UCSD-AML1 (cell line): Measurements from ENCODE around the gene KRTAP5-4.
"Not testable (repeated sequence)": the region's sequence is repeated elsewhere in the genome, so short reads cannot be mapped to it uniquely, and the experiment has no call there.

ENCODE experiments used
- DNase-seq: peaks from one replicate; lab custom pipeline; 2025; ENCODE audit not compliant: unreplicated experiment; lab: John Stamatoyannopoulos, UW

Gene KRTAP5-4

DNA sequence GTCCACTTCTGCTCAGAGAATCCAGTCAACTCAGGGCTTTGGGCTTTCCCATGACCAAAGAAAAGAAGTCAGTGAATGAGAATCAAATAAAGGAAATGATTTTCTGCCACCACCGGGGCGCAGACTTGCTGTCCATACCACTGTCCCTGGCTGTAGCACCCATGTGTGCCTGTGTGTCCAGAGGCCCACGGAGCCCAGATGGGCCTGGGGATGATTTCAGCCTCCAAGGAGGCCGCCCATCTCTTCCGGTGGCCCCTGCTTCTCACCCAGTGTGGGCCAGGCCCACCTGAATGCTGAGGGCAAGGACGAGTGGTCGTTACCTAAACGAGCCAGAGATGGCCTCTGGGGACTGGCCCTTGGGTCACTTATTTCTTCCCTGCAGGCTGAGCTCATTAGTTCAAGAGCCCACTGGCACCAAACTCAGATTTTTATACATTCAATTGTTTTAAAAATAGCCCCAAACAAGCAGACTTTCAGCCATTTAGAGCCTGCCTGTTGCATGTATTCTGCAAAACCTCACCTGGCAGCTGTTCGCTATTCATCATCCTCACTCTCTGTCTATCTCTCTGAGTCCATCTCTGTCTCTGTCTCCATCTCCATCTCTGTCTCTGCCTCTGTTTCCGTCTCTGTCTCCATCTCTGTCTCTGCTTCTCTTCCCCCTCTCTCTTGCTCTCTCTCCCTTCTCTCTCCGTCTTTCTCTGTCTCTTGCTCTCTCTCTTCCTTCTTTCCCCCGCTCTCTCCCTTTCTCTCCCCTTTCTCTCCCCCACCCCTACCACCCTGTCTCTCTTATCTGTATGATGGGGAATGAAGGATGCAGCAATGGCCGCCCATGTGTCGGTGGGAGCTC, 31.8 kb upstream of the KRTAP5-4 start:
- DNase-seq = no peak

DNA sequence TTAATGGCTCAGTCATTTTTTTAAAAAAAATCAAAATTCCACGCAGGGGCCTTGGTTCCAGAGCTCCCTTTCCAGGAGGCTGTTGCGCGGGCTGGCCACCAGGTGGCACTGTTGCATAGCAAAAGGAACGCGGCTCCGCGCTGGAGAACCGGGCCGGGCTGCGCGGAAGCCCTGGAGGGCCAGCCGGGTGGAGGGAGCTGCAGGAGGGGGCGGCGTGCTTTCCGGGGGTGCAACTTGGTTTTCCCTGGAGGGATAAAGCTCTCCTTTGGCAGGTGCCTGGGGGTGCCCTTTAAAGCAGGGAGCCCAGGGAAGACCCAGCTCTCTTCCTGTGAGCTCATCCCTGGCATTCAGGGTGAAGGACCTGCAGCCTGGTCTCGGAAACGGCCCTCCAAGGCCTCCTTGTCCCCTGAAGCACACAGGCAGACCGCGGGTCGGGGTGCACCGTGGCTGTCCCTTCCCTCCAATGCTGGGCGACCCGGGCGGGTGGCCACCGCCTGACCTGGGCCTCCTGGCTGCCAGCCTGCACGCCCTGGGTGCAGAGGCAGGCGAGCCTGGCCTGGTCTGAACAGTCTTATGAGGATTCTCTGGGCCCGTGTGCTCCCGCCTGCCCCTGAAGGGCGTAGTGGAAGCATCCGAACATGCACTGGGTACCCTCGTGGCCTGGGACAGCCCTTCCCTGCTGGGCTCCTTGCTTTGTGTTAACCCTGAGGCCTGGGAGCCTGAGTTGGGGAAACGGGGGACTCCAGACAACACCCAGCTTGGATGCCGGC, 31.0 kb upstream of the KRTAP5-4 start:
- peak; percentile 73 for DNase-seq

DNA sequence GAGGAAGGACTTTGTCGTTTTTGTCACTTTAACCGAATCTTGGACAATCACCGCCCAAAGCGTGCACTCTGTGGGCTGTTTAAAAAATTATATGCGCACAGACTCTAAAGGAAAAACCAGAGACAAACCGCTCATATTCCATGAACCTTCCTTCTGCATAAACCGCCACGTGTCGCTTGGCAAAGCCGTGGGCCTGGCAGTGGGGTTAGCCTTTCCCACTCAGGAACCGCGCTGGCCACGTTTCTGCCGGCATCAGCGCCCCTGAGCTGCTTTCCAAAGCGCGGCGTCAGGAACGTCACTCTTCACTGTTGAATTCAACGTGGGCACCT, 30.5 kb upstream of the KRTAP5-4 start:
- no peak for DNase-seq

DNA sequence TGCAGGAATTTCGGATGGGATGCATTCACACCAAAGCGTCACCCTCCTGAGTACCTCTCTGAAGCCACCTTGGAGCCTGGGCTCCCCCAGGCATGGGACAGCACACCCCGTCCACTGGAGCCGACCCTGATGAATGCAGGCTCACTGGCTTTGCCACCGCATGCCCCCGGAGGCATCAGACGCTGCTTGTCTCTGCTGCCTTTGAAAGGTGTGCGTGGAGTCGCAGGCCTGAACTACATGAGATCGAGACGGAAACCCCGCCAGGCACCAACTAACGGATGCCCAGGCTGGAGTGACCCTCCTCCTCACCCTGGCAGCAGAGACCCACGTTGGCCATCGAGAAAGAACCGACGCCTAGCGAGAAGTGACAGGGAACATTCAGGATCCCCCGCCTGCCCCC, 30.1 kb upstream of the KRTAP5-4 start:
- DNase-seq = no peak

DNA sequence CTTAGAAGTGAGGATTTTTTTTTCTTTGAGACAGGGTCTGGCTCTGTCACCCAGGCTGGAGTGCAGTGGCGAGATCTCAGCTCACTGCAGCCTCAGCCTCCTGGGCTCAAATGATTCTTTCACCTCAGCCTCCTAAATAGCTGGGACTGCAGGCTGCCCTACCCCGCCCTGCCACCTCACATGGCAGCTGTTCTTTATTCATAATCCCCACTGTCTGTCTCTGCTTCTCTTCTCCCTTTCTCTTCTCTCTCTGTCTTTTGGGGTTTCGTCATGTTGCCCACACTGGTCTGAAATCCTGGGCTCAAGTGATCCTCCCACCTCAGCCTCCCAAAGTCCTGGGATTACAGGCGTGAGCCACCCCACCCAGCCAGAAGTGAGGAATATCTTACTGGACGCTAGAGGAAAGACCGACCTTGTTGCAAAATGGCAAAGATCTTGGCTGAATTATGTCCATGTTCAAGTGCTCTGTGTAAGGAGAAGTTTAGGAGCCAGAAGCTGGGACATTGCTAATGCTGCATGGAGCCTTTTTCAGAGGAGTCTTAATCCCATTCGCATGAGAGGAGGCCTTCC, 29.6 kb upstream of the KRTAP5-4 start:
- DNase-seq = no peak

DNA sequence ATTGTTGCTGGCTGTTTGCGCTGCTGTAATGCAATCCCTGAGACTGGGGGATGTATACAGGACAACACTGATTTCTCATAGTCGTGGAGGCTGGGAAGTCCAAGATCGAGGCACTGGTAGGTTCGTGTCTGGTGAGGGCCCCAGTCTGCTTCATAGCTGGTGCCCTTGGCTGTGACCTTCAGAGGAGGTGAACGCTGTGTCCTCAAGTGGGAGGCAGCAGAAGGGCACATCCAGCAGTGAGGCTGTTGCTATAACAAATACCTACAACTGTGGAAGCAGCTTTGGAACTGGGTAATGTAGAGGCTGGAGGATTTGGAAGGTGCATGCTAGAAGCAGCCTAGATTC, 29.0 kb upstream of the KRTAP5-4 start:
- DNase-seq = no peak

DNA sequence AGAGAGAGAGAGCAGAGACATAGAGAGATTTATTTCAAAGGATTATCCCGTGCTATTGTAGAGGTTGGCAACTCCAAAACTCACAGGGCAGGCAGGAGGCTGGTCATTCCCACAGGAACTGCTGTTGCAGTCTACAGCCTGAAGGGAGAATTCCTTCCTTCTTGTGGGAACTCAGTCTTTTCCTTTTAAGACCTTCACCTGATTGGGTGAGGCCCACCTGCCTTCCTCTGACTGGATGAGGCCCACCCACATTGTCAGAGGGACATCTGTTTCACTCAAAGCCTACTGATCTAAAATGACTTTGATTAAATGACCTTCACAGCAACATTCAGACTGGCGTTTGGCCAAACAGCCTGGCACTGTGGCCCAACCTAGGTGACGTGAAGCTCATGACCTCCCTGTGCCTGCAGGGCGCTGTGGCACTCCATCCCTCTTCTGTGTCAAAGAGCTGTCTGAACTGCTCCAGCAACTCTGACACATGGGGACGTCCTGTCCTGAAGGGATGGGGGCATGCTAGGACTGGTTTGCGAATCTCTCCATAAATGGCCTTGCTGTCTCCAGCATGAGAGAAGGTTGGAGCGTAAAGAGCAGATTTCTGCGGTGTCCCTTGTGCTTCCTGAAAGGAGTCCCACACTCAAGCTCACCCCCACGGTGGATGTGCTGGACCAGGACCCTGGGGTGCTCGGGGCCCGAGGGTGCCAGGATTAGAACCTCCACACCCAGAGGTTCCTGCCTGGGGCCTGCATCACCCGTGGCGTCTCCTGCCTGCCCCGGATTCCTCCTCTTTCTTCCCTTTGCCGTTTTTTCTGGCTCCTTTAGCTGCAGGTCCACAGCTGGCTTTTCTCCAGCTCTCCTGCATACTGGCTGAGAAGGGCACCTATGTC, 28.3 kb upstream of the KRTAP5-4 start:
- no peak for DNase-seq

DNA sequence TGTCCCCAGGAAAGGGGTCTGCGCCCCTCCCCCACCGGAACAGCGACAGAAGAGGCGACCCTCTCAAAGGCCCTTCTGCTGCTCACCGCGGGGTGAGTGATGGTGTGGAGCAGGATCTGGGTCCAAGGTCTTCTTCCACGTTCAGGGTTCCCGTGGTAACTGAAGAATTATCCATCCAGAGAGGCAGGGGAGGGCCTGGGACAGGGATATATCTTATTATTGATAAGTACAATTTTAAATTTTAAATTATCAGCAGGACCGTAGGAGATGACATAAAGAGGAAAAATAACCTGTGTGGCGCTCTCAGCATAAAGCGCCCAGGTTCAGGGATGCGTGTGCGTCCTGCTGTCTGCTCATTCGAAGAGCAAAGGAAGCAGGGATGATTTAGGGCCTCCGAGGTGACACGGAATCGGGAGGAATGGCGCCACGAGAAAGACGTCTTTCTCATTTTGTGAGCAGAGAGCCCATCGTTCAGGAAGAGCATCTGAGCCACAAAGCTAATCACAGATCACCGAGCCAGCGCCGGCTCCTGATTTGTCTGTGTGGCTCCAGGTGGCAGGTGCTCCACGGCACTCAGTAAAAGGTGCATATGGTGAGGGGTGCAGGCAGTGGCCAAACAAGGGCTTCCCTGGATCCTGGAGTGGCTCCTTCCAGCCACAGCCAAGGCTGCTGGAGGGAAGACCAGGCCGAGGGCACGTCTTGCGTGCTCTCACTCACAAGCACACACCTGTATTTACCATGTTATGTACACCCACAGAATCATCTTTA, 26.9 kb upstream of the KRTAP5-4 start:
- no peak for DNase-seq

DNA sequence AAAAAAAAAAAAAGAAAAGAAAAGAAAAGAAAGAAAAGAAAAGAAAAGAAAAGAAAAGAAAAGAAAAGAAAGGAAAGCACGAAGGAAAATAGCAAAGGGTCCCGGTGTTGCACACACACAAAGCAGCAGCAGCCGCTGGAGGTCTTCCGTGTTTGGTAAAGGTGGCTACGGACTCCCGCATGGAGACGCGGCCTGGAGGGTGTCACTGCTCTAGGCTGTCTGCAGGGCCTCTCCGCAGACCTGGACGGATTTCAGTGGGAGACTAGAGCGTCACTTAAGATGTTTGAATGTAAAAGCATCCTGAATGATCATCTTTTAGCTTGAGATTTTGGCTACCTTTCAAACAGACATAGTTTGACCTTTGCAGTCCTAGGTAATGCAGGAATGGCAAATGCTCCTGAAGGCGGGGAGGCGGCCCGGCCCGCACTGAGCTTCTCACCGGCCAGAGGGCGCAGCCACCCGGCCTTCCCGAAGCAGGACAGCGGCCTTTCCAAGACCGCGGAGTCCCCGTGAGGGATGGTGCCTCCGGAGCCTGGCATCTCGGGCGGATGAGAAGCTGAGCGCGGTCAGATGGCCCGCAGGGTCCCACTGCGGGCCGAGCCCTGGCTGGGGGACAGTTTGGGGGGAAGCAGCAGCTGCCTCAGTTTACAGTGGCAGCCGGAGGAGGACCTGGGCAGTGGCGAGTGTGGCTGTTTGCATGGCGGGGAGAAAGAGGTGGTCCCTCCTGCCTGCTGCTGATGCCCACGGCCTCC, 26.1 kb upstream of the KRTAP5-4 start:
- DNase-seq = no peak

DNA sequence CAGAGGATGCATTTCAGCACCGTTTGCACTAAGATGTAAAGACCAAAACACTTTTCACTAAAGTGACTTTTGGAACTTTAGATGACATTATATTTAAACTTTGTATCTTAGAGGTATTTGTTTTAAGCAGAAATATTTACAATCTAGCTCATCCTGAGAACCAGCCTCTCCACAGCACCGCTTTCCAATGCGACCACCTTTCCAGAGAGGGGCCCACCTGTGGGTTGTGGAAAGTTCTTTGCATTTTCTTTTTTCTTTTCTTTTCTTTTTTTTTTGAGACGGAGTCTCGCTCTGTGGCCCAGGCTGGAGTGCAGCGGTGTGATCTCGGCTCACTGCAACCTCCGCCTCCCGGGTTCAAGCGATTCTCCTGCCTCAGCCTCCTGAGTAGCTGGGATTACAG, 24.6 kb upstream of the KRTAP5-4 start:
- not testable (repeated sequence) for DNase-seq

DNA sequence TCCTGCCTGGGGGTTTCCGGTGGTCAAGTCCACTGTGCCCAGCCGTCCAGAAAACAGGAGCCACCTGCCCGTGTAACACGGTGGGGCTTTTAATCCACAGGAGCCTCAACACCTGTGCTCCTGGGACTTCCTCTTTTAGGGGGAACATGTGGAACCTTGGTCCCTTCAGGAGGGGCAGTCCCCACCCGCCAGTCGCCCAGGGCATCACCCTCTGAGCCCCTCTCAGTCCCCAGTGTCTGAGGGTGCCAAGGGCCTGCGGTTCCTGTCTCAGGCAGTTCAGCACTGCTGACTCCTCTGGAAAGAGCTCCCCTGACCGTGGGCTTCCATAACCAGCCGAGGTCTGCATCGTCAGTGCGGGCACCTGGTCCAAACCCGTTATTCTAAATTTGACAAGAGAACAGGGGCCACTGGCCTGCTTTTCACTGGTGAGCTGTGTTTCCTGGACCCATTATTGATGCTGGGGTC, 23.5 kb upstream of the KRTAP5-4 start:
- DNase-seq = no peak

DNA sequence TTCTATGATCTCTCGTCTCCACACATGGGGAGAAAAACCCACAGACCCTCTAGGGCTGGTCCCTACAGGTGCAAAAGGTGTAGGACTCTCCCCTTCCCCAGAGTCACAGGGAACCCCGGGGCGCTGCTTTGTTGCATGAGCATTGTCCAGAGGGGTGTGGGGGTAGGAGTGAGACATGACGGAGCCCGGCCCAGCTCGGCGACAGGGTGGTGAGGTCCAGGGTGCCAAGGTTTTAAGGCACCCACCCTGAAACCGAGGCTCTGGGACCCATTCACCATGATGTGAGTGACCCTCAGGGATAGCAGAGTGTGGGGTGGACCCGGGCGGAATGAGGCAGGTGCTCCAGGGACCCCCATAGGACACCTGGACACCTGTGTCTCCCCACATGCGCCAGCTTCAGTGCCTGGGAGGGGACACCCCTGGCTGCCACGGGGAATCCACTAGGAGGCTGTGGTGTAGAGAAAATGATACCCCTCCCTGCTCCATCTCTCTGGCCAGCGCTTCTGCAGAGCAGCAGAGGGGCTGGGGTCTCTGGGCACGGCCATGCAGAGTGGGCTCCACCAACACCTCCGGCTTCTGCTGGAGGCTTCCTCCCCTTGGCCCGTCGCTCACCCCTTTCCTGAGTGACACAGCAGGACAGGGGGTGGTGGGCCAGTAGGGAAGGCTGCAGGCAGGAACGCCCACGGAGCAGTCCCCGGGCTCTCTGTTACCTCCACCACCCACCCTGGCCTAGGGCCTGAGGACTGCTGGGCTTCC, 22.8 kb upstream of the KRTAP5-4 start:
- no peak for DNase-seq

DNA sequence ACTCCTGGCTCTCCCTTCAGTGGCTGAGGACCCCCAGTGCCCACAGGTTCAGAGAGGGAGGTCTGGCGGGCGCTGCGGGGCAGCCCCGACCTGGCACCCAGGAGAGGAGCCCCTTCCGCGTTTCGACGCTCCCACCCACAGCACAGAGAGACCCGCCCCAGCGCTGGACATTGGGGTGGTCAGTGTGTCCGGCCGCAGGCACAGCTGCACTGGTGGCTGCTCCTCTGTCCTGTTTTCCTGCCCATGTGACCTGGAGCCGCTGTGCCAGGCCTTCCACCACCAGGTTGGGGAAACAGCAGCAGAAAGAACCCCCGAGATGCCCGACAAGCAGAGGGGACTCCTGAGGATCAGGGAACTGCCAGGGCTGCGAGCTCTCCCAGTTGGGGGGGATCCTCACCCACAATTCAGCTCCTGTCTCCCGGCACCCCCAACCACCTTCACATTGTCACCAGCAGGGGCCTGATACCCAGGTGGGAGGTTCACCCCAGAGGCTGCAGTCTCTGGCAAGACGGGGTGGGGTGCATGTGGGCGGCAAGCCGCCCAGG, 21.3 kb upstream of the KRTAP5-4 start:
- no peak for DNase-seq

DNA sequence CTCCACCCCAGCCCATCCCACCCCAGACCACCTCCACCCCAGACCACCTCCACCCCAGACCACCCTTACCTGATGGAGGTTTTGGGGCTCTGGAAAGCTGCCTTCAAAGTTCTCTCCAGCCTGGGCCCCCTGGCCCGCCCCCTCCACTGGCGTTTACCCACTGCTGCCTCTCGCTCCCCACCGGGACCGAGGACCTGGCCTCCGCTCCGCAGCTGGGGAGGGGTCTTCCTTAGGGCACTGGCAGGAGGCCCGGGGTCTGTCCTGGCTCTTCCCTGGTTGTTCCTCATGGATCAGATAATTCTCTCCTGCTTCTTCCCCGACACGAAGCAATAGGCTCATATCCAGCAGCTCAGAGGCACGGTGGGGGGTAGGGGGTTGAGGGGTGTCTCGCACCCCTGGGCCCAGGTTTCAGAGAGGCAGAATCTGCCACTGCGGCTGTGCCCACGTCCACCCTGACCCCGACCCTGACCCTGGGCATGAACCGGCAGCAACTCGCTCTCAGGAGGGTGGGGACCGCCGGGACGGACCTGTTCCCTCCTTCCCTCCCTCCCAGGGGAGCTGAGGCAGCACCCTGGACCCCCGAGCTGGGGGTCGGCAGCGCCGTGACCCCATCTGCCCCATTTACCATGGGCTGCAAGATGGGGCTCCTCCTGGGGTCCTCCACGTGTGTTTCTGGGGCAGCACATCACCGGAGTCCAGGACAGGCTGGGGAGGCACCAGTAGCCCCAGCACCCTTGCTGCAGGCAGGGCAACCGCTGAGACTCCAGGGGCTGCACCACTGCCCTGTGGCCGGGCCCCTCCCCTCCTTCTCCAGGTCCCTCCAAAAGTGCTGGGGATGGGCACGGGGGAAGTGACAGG, 20.6 kb upstream of the KRTAP5-4 start:
- no peak for DNase-seq

DNA sequence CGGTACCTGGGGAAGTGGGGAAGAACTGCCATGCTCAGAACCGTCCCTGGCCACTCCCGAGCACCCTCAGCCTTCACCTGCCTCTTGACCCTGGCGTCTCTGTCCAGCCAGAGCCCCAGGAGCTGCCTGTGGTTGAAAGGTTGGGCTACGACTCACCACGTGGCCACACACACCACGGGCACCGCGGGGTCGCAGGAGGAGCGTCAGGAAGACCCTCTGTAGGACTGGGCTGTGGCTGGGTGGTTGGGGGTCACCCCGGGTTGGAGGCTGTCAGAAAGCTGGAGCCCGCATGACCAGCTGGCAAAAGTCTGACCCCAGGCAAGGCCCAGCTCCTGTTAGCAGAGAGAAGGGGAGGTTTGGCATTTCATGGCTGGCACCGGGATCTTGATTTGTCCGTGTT, 19.2 kb upstream of the KRTAP5-4 start:
- no peak for DNase-seq

DNA sequence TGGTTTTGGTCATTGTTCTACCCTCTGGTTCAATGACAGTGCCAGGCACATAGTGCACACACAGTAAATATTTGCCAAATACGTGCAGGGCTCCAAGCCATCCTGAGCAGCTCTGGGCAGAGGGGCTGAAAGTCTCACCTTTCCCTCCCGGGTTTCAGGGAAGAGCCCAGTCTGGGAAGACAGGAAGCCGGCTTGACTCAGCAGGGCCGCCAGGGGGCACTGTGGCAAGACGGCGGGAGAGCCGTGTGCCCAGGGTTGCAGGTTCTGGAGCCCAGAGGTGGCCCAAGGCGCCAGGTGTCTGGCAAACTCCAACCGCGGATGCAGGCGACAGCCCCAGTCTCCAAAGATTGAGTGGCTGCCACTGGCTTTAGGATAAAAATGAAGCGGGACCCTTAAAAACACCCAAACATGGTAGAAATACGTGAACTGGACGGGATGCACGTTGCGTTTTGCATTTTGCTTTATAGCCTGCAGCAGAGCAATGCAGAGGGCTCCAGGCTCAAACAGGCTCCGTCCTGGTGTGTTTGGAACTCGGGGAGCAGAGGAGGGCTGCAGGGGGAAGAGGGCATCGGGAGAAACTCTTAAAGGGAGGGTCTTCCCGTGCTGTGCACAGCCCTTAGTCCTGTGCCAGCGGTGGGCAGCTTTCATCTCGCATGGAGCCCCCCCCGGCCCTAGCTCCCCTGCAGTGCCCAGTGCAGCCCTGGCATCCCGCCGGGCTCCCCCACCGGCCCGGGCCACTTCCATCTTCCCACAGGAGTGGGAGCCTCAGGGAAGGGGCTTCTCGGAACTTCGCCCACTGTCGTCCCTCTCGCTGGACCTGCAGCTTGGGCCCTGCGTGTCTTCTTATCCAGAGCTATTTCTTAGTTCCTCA, 18.4 kb upstream of the KRTAP5-4 start:
- peak; percentile 41 for DNase-seq

DNA sequence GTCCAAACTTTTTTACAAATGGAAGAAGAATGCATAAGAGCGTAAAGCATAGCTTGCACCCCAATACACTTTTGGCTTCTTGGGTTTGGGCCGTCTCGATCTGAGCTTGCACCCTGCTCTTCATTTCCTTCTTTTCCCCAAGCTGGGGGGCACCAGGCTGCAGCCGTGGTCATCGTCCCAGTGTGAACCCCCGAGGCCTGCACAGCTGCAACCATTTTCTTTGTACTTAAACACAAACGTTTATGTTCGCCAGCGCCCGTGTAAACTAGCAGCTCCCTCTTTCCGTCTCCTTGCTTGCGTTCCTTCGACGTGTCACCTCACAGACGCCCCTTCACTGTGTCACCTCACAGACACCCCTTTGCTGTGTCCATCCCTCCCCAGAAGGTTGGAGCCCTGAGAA, 17.7 kb upstream of the KRTAP5-4 start:
- DNase-seq = no peak
